ENCODE results near the gene PRKX.
"Not testable (repeated sequence)": the region's sequence is repeated elsewhere in the genome, so short reads cannot be mapped to it uniquely, and the experiment has no call there.

The PRKX gene

DNA sequence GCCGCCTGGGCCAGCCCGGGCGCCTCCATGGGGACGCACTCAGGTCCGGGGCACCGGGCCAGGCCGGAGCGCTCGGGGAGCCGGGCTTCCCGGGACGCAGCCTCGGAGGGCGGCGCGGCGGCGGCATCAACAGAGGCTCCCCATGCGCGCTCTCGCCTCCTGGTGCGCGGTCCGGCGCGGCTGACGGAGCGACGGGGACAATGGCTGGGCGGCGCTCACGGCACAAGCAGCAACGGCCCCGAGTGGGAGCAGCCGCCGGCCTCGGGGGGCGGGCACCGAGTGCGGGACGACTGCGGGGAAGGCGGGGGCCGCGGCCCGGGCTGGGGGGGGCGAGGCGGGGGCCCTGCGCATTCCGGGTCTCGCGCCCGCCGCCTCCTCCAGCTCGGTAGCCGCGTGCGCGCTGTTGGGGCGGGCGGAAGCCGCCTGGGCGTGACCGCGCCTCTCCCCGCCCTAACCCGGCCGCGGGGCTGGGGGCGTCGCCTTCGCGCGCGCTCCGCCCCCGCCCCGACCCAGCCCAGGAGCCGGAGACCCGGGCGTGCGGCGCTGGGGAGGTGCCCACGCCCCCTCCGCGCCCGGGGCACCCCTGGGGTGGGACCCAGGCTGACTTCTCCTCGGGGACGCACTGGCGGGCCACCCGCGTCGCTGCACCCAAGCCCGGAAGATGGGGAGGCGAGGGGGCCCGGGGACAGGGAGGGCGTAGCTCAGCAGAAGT, at the start of gene PRKX:
Gene PRKX (minus strand): TSS at position 425 of the 712 bp plus-strand sequence. CDS start 396 bp downstream, at position 29.
- DNase-seq, result peak; percentile 79

DNA sequence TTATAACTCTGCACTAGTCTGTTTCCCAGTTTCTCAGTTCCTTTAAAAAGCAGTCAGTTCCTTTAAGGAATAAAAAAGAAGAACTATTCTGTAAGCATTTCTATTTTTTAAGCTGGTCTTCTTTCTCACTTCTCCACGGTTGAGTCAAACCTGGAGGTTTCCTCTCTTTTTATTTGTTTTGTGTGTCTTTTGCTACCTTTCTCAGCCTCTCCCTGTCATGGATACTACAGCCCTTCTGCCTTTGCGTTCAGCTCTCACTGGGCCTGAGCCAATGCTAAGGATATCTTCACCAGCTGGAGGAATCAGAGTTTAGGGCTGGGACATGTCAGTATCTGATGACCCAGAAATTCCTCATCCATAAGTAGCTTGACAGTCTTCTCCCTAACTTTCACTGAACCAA, 49.7 kb upstream of the PRKX start:
- no peak for DNase-seq

DNA sequence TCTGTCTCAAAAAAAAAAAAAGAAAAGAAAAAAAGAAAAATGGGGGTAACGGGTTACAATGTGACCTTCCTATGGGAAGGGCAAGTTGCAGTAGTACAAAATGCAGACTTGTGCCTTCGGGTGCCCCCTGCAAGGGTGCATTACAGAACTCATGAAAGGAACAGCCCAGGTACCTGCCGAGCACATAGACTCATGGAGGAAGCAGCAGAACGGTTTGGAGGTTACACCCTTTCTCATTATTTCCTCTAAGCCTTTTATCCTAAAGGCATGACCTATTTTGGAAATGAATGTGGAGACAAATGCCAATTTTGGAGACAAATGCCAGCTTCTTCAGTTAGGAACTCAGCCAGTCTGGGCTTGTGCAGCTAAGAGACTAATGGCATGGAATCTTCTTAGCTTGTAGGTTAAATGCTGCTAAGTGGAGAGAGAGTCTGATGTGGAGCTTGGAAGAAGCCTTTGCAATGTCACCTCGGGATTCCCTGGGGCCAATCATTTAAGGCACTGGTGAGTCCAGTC, 44.1 kb upstream of the PRKX start:
- DNase-seq, result no peak

DNA sequence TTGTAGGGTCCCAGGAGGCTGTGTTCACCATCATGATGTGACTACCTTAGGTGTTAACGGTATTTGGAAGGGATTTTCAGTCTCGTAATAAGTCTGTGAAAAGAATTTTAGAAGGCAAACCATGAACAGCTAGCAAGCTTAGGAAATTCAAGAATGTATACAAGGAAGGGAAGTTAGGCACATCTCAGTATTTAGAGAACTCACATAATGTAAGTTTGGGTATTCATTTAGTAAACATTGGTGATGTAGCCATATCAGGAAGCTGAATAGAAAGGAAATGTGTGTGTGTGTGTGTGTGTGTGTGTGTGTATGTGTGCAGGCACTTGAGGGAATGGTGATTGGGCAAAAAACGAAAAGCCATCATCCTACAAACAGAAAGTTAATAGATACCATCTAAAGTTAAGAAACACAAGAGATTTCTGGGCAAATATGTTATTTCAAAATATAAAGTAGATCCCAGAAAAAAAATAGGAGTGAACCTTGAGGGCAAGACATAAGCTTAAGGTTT, 34.7 kb upstream of the PRKX start:
- peak; percentile 8 for DNase-seq

DNA sequence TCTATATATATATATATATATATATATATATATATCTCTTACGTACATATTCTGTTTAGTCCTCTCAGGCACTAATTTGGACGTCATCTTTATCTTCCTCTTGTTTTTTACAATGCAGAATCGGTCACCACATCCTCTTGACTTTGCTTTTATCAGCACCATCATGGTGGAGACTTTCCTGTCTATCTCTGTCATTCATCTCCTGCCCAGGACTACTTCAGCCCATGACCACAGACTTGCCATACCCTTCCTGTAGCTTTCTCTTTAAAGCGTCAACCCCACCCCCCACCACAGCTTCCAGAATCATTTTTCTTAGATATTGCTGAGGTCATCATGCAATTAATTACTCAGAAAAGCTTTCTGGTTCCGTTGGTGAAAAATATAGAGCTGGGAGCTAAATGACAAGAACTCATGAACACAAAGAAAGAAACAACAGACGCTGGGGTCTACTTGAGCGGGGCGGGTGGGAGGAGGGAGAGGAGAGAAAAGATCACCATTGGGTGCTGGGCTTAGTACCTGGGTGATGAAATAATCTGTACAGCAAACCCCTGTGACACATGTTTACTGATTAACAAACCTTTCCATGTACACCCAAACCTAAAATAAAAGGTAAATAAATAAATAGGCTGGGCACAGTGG, 30.5 kb upstream of the PRKX start:
- peak; percentile 79 for DNase-seq

DNA sequence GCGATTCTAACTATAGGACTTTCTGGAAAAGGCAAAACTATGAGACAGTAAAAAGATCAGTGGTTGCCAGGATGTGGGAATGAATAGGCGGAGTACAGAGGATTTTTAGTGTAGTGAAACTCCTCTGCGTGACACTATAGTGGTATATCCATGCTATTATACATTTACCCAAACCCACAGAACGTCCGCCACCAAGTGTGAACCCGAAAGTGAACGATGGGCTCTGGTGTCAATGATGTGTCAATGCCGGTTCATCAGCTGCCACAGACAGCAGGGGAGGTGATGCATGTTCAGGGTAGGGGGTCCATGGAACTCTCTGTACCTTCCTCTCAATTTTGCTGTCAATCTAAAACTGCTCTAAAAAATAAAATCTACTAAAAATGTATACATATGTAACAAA, 27.5 kb upstream of the PRKX start:
- not testable (repeated sequence) for DNase-seq

DNA sequence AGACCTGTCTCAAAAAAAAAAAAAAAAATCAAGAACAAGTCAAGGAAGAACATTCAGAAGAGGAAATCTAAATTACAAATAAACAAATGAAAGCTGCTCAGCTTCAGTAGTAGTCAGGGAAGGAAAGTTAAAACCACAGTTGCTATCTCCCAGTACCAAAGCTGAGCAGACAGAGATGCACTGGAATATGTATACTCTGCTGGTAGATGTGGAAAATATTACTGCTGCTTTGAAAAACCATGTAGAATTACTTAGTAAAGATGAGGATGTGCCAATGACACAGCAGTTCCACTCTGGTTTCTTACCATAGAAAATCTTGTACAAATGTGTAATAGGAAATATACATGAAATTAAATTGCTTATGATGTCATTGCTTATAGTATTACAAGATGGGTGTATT, 25.1 kb upstream of the PRKX start:
- DNase-seq, result no peak

DNA sequence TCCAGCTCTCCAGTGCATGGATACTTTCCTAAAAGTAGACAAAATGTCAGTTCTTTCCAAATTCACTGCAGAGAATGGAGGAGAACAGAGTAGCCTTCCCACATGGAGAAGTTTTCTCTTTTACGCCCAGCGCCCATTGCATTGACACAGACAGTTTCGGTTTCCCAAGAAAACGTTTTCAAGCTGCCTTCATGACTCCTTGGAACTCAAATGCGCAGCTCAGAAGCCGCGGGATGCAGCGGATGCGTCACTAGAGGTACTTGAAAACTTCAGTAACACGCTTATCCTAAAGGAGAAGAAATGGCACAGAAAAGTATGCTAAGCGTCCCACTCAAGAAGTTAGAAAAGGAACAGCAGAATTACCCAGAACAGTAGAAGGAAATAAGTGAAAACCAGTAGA, 23.1 kb upstream of the PRKX start:
- not testable (repeated sequence) for DNase-seq

DNA sequence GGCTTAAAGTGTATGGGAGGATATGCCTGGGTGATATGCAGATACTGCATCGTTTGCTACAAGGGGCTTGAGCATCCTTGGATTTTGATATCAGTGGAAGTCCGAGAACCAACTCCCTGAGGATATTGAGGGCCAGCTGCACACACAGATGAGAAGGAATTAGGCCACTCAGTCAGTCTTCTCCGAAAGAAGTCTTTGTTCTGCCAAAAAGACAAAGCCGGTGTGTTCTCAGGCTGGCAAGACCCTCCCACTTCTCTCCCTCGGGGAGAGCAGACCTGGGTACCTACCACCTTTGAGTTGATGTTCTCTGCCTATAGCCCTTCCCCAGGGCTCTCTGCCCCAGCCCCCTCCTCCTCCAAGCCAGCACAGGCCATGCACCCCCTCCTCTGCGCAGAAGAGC, 22.4 kb upstream of the PRKX start:
- DNase-seq, result not testable (repeated sequence)

DNA sequence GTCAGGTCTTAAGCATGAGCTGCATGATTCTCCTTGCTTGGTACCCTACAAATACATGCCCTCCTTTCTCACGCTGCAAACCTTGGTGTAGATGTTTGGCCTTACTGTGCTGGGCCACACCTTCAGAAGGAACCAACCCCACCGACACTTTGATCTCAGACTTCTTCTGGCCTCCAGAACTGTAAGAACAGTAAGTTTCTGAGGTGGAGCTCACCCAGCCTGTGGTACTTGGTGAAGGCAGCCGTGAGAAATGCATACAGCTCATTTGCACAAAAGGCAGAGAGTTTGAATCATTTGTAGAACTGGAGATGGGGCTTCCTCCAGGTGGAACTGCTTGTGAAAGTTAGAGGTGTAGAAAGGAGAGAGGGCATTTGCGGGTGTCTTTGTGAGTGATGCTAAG, 21.0 kb upstream of the PRKX start:
- not testable (repeated sequence) for DNase-seq

DNA sequence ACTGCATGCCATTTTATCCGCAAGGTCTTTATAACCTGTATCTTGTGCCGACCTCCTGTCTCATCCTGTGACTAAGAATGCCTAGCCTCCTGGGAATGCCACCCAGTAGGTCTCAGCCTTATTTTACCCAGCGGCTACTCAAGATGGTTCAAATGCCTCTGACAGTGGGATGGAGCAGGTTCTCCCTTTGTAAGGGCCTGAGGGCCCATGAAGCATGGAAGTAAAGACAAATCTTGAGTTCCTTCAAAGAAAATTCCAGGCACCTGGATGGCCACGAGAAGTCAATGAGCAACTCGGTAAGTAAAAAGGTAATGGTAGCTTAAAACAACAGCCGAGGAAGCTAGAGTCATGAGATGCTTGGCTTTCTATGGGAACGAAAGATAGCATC, 19.6 kb upstream of the PRKX start:
- no peak for DNase-seq

DNA sequence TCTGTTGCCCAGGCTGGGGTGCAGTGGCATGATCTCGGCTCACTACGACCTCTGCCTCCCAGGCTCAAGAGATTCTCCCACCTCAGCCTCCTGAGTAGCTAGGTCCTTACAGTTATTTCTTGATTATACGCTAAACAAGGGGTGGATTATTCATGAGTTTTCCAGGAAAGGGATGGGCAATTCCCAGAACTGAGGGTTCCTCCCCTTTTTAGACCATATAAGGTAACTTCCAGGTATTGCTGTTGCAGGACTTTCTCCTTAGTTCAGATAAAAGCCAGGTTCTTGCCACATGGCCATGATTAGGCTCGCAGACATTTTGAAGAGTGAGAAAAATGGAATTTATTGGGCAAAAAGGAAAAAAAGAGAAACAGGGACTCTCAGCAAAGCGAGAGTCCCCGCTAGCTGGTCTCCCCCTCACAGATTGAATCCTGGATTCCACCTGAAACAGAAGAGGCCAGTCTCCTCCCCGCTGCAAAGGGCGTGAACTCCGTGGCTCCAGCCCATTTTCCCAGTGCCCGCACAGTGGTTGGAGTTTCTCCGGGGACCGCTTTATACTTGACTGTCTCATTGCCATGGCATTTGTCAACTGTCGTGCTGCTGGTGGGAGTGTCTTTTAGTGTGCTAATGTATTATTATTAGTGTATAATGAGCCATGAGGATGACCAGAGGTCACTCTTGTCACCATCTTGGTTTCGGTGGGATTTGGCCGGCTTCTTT, 19.0 kb upstream of the PRKX start:
- not testable (repeated sequence) for DNase-seq

DNA sequence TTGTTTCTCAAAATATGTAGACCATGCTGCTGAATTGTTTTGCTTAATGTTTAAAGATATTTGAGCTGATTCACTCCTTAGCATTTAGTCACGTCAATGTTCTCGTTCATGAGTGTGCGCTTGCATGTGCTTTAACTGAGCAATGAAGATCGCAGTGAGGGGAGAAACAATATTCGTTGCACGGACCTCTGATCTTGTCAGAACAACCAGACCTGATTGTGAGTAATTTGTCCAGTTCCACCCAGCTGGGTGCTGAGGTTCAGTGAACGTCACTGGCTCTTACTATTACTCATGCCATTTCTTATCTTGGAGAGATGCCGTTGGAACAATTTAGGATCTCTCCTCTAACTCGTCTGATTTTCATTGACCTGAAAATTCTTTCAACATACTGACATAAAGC, 15.0 kb upstream of the PRKX start:
- DNase-seq, result no peak

DNA sequence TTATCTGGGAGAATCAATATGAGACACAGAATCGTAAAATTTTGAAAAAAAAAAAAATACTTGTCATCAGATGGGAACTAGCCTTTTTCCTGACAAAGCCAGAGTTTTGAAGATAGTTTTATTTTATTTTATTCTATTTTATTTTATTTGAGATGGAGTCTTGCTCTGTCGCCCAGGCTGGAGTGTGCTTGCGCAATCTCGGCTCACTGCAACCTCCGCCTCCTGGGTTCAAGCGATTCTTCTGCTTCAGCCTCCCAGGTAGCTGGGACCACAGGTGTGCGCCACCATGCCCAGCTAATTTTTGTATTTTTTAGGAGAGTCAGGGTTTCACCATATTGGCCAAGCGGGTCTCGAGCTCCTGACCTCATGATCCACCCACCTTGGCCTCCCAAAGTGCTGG, 10.0 kb upstream of the PRKX start:
- DNase-seq, result not testable (repeated sequence)

DNA sequence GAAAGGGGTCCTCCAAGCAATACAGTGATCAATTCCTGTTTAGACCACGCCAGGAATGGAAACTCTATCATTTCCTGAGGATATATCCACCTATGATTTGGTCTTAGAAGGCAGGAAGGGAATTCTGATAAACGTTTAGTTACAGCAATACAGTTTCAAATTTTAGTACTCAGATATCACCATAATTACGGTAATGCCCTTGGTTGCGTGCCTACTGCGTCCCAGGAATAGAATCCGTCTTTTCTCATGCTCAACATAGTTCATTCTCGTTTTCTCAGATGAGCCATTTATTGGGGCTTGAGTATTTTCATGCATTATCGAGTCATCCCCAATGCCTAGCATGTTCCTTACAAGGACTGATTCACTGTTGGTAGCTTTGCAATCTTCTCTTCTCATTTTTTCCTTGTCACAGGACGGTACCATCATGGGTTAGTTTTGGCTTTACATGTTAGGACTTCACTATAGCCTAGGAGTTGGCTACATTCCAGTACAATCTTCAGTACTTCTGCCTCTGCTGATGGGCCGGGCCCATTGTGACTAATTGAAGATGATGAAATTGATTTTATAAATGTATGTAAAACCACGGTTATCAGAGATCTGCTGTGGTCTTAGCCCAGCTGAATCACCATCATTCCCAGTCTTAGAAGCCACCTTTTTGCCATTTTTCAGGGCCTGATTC, 4.4 kb upstream of the PRKX start:
- DNase-seq, result no peak

DNA sequence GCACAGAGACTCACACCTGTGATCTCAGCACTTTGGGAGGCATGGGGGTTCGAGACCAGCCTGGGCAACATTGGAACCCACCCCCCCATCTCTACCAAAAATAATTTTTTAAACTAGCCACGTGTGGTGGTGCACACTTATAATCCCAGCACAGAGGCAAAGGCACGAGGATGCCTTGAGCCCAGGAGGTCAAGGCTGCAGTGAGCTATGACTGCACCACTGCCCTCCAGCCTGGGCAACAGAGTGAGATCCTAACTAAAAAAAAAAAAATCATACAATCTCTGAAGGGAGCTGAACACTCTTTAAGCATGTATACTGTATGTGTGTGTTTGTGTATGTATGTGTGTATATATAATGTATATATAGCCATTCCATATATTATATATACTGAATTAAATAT, 2.5 kb upstream of the PRKX start:
- no peak for DNase-seq

DNA sequence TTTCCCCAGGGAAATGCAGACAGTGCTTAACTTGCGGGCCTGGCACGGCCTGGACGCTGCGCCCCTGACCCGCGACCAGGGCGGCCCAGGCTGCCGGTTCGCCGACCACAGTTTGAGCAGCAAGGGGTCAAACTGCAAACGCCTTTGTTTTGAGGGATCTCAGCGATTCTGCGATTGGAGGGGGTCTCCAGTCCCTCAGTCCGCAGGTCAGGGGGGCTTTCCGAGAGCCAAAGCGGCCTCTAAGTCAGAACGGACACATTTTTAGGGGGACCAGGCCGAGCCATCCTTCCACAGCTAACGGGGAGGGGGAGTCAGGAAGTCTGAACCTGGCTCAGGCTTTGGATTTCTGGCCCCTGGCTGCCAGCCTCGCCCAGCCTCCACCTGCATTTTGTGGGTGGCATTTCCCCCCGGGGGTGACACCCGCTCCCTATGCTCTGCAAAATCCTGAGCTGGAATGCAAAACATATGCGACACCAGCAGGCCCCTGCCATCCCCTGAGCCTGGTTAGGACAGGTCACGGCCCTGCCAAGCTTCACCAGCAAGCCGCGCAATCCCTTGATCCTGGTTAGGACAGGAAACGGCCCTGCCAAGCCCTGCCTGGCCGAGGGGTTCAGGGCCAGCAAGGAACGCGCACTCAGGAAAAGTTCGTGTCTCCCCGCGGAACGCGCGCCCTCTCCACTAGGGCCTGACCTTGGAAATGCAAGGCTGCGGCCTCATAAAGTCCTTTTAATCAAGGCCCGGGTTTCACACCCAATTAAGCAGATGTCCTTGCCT, 1.4 kb upstream of the PRKX start:
- DNase-seq, result not testable (repeated sequence)

DNA sequence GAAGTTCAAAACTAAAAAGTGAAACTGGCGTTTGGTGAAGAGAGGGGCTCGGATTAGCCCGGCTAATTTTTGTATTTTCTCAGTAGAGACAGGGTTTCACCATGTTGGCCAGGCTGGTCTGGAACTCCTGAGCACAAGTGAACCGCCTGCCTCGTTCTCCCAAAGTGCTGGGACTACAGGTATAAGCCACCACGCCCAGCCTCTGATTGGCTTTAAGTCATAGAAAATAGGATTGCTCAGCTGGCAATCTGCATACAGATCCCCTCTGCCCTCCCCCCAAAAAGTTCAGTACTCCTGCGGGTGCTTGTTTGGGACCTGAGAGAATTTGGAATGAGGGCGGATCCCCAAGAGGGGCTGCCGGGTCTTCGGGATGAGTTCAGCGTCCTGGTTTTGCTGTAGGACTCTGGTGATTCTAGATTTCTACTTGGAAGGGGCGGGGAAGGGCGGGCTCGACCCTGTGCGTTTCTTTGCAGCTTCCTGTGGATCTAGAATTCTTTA, 537 bp upstream of the PRKX start:
- DNase-seq, result no peak

DNA sequence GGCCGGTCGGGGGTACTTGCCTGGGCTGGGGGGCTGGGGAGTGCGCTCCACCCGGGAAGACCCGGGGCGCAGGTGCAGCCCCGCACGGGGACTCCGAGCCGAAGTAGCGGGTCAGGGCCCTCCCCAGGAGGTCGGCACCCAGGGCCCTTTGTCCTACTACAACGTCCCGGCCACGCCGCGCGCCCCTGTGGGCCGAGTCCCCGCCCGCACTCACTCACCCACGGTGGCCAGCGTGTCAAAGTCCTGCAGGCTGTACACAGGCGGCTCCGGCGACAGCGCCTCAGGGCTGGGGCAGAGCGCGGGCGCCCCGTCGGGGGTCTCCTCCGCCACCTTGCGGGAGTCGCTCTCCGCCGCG, 602 bp downstream of the PRKX start:
- DNase-seq, result no peak

DNA sequence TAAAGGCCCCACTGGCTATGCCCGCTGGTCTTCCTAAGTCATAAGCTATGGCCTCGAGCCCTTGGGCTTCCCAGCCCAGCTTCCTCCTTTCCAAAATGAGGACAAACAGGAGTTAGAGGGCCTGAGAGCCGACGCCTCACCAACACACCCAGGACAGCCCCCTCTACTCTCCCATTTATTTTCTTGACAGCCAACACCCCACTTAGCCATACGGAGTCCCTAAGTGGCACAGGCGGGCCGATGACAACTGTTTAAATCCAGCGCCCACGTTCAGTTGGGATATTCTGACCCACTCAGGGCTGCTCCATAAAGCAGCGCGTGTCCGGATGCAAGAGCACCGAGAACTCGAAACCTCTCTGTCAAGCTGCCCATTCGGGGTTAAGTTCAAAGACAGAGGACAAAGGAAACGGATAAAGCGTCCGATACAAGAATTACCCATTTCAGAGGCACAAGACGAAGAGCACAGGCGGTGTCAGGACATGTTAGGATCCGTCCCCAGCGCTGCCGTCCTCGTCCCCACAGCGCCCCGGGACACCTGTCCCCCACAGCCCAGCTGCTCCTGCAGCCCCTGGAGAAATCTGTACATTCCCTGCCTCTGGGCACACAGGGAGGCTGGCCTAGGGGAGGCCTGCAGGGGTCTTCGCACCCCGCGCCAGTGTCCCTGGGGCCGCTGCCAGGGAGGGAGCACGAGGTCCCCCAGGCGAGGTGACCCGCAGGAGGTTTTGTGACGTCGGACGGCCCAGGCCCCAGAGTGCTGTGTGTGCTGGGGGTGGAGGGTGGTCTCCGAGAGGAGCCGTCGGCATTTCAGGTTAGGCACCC, 1.2 kb downstream of the PRKX start:
- DNase-seq, result no peak

DNA sequence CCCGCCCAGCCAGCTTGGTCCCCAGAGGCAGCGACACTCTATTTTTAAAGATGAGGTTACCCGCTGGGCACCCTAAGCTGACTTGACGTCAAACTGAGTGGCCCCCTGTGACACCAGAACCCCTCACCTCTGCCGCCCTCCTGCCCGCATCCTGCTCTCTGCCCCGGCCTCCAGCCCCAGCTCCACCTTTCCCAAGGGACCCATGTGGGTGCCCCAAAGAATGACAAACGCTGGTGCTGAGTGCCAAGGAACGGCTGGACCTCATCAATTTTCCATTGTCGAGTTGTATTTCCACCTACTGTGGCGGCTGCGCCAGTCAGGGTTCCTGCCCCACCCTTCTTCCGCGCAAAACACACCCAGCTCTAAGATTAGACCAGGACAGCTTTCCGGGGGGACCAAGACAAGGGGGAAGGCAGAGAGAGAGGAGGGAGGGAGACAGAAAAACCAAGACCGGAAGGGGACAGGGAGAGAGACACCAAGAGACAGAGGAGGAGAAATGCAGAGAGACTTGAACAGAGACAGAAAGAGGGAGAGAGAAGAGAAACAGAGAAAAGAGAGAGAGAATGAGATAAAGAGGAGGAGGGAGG, 2.0 kb downstream of the PRKX start:
- DNase-seq, result peak; percentile 40

Data from CD4-positive, alpha-beta T cell treated with Interleukin-12 subunit alpha and Interleukin-12 subunit beta, for 1 hour (primary cell).